RWPE2 (cell line): Measurements from ENCODE around the gene ATOH7.

Experiments
- ATAC-seq: fragments of 200-7000 bp; cut with Tn5 transposase; 3 replicates; pipeline ENCODE4 v1.9.1; 2021; ENCODE audit warnings: low read depth
- DNase-seq: peaks from one replicate; pipeline ENCODE4 v3.0.0-alpha.2; 2020; ENCODE audit warnings: low spot score
- H3K27ac ChIP-seq: fragments of 450-650 bp; 2 replicates; pipeline ENCODE4 v1.5.1; 2017; ENCODE audit warnings: mild to moderate bottlenecking; ENCODE audit not compliant: poor library complexity, severe bottlenecking
- H3K27me3 ChIP-seq: fragments of 250-450 bp; sonication (Bioruptor Pico); 2 replicates; pipeline ENCODE4 v1.5.1; 2021; ENCODE audit warnings: mild to moderate bottlenecking, moderate library complexity; ENCODE audit not compliant: insufficient read depth, poor library complexity, severe bottlenecking
- H3K36me3 ChIP-seq: fragments of 250-450 bp; sonication (Bioruptor Pico); 2 replicates; pipeline ENCODE4 v1.5.1; 2020; ENCODE audit warnings: low read depth, mild to moderate bottlenecking, moderate library complexity
- H3K4me1 ChIP-seq: fragments of 250-450 bp; sonication (Bioruptor Pico); 2 replicates; pipeline ENCODE4 v1.5.1; 2021; ENCODE audit warnings: mild to moderate bottlenecking, moderate library complexity; ENCODE audit not compliant: insufficient read depth, poor library complexity, severe bottlenecking
- H3K4me3 ChIP-seq: fragments of 250-450 bp; sonication (Bioruptor Pico); 2 replicates; pipeline ENCODE4 v1.5.1; 2021; ENCODE audit warnings: mild to moderate bottlenecking, moderate library complexity; ENCODE audit not compliant: severe bottlenecking
- H3K9me3 ChIP-seq: fragments of 250-450 bp; sonication (Bioruptor Pico); 2 replicates; pipeline ENCODE4 v1.5.1; 2021; ENCODE audit warnings: mild to moderate bottlenecking, moderate library complexity; ENCODE audit not compliant: severe bottlenecking
- CTCF ChIP-seq: fragments of 450-650 bp; IDR thresholded peaks from one replicate; pipeline ENCODE4 v1.5.1; 2017; ENCODE audit warnings: mild to moderate bottlenecking, moderate library complexity; ENCODE audit not compliant: poor library complexity, severe bottlenecking

Gene ATOH7

GRCh38 chr10:68233046-68233445 is 1.1 kb upstream of the ATOH7 start:
- no peak for DNase-seq
- TF ChIP-seq CTCF, result no peak
- no peak overlapping the region for H3K4me3 ChIP-seq
- ATAC-seq, result no peak
- no peak overlapping the region for H3K27ac ChIP-seq
- no peaks in the 10 kb centered on the region for H3K4me1 ChIP-seq
- H3K36me3 ChIP-seq, result no peaks in the 10 kb centered on the region
- no peaks in the 10 kb centered on the region for H3K27me3 ChIP-seq
- H3K9me3 ChIP-seq, result no peaks in the 10 kb centered on the region

GRCh38 chr10:68231106-68231816 is 652 bp downstream of the ATOH7 start:
- Histone ChIP-seq H3K9me3 (no peaks in the 10 kb centered on the region), H3K4me1 (no peaks in the 10 kb centered on the region), H3K27me3 (no peaks in the 10 kb centered on the region), H3K4me3 (peak overlapping the region; percentile 48), H3K27ac (no peak overlapping the region), H3K36me3 (no peaks in the 10 kb centered on the region)
- TF ChIP-seq CTCF, result peak; percentile 52
- ATAC-seq, result peak; percentile 81
- DNase-seq, result peak; percentile 68

- ATAC-seq (no peak), DNase-seq (no peak)
- no peak overlapping the region for H3K4me3 ChIP-seq
- no peaks in the 10 kb centered on the region for H3K27me3 ChIP-seq
- H3K36me3 ChIP-seq, result no peaks in the 10 kb centered on the region
- no peaks in the 10 kb centered on the region for H3K4me1 ChIP-seq
- no peaks in the 10 kb centered on the region for H3K9me3 ChIP-seq
- no peak overlapping the region for H3K27ac ChIP-seq
- TF ChIP-seq CTCF, result no peak
These were observed 1.6 kb downstream of the ATOH7 start for GRCh38 chr10:68230268-68230667.

- H3K36me3 ChIP-seq, result no peaks in the 10 kb centered on the region
- no peak overlapping the region for H3K4me3 ChIP-seq
- DNase-seq (no peak), ATAC-seq (peak; percentile 75)
- no peak overlapping the region for H3K27ac ChIP-seq
- no peaks in the 10 kb centered on the region for H3K27me3 ChIP-seq
- H3K9me3 ChIP-seq, result no peaks in the 10 kb centered on the region
- no peak for TF ChIP-seq CTCF
- peaks cover 7% of the 10 kb centered on the region for H3K4me1 ChIP-seq
These were observed 7.1 kb downstream of the ATOH7 start for GRCh38 chr10:68224810-68225209.

- Histone ChIP-seq H3K27me3 (no peaks in the 10 kb centered on the region), H3K4me1 (peaks cover 7% of the 10 kb centered on the region), H3K9me3 (no peaks in the 10 kb centered on the region), H3K4me3 (no peak overlapping the region), H3K36me3 (no peaks in the 10 kb centered on the region), H3K27ac (no peak overlapping the region)
- no peak for DNase-seq
- TF ChIP-seq CTCF, result no peak
- ATAC-seq, result no peak
These were observed 8.3 kb downstream of the ATOH7 start for GRCh38 chr10:68223535-68224165.
